COLO668 (cell line): ENCODE results near the gene APOLD1.
A peak's percentile ranks its signal among the peaks of the same experiment; 100 is the strongest.
"Not testable (repeated sequence)": the region's sequence is repeated elsewhere in the genome, so short reads cannot be mapped to it uniquely, and the experiment has no call there.

Experiments
- DNase-seq: peaks from one replicate; lab custom pipeline; 2025; ENCODE audit not compliant: unreplicated experiment; lab: John Stamatoyannopoulos, UW

APOLD1 gene

GRCh38 chr12:12786351-12786705, 869 bp downstream of the APOLD1 start:
- no peak for DNase-seq

GRCh38 chr12:12786706-12787601, 1.5 kb downstream of the APOLD1 start:
- peak; percentile 84 for DNase-seq

DNA sequence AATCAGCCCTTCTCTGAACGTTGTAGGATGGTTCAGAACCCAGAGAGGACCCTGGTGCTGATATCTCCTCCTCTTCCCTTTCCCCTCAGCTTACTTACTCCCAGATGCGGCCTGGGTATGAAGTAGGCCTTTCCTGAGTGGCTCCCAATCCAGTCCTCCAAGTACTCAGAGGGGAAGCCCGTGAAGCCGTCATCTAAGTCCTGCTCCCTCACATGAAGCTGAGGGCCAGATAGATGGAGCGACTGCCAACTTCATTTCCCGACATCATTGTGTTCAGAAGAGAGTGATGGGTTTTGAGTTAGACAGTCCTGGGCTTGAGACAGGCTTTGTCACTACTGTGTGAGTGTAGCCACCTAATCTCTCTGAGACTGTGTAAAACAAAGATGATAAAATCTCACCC, 2.7 kb downstream of the APOLD1 start:
- no peak for DNase-seq

GRCh38 chr12:12788675-12789368, 3.4 kb downstream of the APOLD1 start:
- peak; percentile 70 for DNase-seq

GRCh38 chr12:12790956-12791355, 5.5 kb downstream of the APOLD1 start:
- no peak for DNase-seq

GRCh38 chr12:12791756-12792369, 6.4 kb downstream of the APOLD1 start:
- DNase-seq: peak; percentile 13

- DNase-seq: no peak
These were observed 7.0 kb downstream of the APOLD1 start for GRCh38 chr12:12792421-12792820.

DNA sequence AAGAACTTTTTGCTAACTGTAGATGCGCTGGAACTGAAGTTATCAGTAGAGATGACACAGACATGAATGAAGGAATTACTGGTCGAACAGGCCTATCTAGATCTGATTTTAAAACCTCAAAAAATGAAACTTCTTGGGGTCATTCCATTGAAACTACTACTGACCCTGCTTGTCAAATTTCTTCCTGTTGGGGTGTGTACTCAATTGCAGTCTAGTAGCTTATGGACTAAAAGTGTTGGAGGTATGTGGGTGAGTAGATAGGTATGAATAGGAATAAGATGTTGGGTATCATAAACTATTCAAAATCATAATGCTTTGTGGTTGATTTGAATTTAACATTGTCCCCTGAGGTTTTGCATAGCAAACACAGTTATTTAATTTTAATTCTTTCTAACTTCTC, 9.2 kb downstream of the APOLD1 start:
- DNase-seq: no peak

DNA sequence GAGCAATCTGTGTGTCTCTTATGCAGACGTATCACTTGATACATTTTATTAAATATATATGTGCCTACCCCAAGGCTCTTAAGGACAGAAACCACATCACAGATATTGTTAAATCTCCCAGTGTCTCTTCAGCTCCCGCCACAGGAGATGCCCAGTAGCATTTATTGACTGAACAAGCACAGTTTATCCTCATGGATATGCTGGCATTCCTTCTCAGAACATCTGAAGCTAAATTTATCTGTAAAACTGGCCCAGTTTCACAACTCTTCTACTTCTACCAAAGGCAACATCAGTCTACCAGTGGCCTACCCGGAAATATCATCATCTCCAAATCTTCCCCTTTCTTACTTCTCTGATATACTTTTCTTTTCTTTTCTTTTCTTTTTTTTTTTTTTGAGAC, 10.7 kb downstream of the APOLD1 start:
- no peak for DNase-seq

GRCh38 chr12:12796928-12797793, 11.7 kb downstream of the APOLD1 start:
- DNase-seq: no peak

DNA sequence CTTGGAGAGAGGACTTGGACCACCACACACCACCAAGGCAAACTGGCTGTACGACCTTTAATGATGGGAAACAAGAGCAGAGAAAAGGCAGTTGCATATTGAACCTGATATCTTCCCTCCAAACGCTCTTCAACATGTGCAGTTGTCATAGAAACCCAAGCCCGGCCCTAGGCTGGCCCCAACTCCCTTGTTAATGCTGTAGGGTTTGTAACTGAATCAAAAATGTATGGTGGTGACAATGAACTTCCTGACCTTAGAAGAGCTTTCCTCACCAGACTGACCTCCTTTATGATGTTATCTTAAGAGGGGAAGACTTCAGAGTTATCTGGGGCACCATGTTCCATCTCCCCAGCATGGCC, 12.3 kb downstream of the APOLD1 start:
- DNase-seq: no peak

- no peak for DNase-seq
These were observed 13.0 kb downstream of the APOLD1 start for GRCh38 chr12:12798480-12798879.

DNA sequence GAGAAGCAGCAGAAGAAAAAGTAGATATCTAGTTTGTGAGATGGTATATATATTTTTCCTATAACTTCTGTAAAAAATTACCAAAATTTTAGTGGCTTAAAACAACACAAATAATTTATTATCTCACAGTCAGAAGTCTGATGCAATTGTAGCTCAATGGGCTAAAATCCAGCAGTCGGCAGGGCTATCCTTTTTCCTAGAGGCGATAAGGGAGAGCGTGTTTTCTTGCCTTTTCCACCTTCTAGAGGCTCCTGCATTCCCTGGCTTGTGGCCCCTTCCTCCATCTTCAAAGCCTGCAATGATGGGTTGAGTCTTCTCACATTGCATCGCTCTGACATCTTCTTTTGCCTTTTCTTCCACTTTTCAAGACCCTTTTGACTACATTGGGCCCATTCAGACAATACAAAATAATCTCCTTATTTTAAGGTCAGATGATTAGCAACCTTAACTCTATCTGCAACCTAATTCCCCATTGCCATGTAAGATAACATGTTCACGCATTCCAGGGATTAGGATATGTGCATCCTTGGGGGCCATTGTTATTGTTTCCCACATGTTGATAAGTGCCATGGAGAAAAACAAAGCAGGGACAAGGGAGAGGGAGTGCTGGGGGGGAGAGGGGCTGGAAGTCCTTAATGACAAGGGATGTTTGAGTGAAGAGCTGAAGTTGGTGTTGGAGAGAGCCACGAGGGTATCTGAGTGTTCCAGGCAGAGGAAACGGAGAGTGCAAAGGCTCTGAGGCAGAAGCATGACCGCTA, 13.9 kb downstream of the APOLD1 start:
- no peak for DNase-seq

GRCh38 chr12:12800406-12801180, 15.1 kb downstream of the APOLD1 start:
- DNase-seq: no peak

DNA sequence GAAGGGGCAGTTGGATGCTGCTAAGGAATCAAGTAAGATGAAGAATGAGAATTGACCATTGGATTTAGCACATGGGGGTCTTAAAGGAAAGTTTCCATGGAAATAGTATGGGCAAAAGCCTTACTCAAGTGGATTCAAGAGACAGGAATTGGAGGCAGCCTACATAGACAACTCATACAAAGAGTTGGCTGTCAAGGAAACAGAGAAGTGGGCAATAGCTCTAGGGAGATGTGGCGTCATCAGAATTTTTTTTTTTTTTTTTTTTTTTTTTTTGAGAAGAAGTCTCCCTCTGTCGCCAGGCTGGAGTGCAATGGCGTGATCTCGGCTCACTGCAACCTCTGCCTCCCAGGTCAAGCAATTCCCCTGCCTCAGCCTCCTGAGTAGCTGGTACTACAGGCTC, 16.2 kb downstream of the APOLD1 start:
- not testable (repeated sequence) for DNase-seq

DNA sequence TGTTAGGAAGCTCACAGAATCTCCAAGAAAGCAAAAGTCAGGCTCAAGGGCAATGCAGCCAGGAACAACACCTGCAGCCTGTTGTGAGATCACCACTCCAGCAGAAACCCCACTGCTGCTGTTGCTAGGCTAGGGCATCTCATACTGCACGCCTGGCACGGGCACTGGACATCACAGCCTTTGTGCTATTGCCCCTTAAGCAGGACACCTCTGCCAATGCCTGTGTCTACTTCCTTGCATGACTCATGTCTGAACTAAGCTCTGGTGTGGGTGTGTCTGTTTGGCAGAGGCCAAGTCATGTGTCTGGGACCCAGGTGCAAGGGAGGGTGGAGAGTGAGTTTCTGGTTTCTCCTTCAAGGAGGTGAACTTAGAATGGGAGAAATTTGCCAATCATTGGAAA, 17.7 kb downstream of the APOLD1 start:
- DNase-seq: peak; percentile 71

DNA sequence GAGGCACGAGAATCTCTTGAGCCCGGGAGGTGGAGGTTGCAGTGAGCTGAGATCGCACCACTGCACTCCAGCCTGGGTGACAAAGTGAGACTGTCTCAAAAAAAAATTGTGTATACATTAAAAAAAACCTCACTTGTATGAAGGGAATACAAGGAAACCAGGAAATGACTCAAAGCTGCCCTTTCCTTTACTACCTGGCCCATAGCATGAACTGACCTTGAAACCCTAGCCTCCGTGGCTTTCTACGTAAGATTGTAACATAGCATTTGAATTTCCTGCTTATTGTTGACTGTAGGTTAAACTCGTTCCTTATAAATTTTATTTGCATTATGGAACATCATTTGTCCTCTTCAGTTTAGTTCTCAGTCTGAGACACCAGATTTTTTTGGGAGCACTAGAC, 18.6 kb downstream of the APOLD1 start:
- no peak for DNase-seq

- no peak for DNase-seq
These were observed 19.0 kb downstream of the APOLD1 start for GRCh38 chr12:12804432-12804886.

DNA sequence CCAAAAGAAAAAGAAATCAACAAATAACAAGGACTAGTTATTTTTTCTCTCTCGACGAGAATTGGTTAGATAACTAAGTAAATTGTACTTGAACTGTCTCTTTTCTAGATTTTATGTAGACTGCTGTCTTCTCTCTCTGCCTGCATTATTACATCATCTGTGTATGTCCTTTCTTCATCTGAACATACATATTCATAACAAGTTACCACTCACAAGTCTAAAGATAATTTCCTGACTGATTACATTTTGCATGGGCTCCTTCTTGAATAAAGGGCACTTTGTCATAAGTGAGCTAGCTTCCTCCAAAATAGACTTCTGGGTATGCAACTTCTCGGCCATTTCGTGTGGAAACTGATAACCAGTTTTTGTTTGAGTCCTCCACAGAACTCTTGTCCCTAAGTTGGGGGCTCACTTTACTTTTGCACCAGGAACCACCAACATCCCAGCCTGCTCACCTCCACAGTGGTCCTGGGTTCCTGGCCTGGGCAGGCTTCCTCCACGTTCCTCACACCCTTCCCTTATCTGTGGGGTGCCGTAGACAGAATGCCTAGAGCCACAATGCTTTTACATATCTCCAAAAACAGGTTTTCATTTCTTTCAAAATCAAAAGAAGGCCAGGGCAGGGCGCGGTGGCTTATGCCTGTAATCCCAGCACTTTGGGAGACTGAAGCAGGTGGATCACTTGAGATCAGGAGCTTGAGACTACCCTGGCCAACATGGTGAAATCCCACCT, 21.5 kb downstream of the APOLD1 start:
- DNase-seq: no peak
